B cell (primary cell): Measurements from ENCODE around the gene TAGLN3. TPM values are rescaled to one million over a fixed set of nuclear protein-coding genes. Genes with fewer than 3 reads are reported as not detected.

Source experiments
- ATAC-seq: fragments of 200-7000 bp; cut with Tn5 transposase; one replicate; pipeline ENCODE4 v1.10.0; 2021; ENCODE audit warnings: low read depth, mild to moderate bottlenecking, moderate number of reproducible peaks, moderate library complexity
- CTCF ChIA-PET: fragments of 350-600 bp; sonication (Branson Sonifier 250); formaldehyde crosslinking; loops from one replicate; lab custom pipeline; 2021; ENCODE audit warnings: antibody characterized with exemption, inconsistent platforms; lab: Charles Lee
- POLR2A ChIA-PET: fragments of 350-600 bp; sonication (Branson Sonifier 250); formaldehyde crosslinking; loops from one replicate; lab custom pipeline; 2021; ENCODE audit warnings: antibody characterized with exemption; lab: Charles Lee
- DNase-seq: peaks from one replicate; pipeline ENCODE4 v3.0.0; 2013
- H2AFZ ChIP-seq: 2 replicates; pipeline ENCODE4 v1.6.1; 2012; ENCODE audit warnings: mild to moderate bottlenecking, low read depth, low read length; ENCODE audit not compliant: insufficient read depth, poor library complexity, severe bottlenecking
- H3K27ac ChIP-seq, 2 donors: 1 replicate in 1 of 2; 2 replicates in 1 of 2; pipeline ENCODE4 v1.5.1; 2012 to 2013; ENCODE audit warnings: low read length in 2 of 2, mild to moderate bottlenecking in 2 of 2, moderate library complexity in 1 of 2
- H3K27me3 ChIP-seq, 4 experiments: fragments of 200-600 bp in 1 of 4; sonication (generic) in 1 of 4; replicated peaks in 1 of 4; 1 replicate in 2 of 4; 2 replicates in 2 of 4; pipeline versions ENCODE4 v1.6.1 to v1.7.0; 2013 to 2016; ENCODE audit warnings: low read length in 3 of 4, mild to moderate bottlenecking in 2 of 4, mixed read lengths in 1 of 4, moderate library complexity in 1 of 4; ENCODE audit not compliant: insufficient read depth in 4 of 4, control insufficient read depth in 3 of 4; ENCODE audit errors: control extremely low read depth in 1 of 4
- H3K36me3 ChIP-seq, 2 experiments: replicated peaks in 1 of 2; 1 replicate in 1 of 2; 2 replicates in 1 of 2; pipeline versions ENCODE4 v1.6.1 to v1.7.1; 2013; ENCODE audit warnings: low read length in 1 of 2; ENCODE audit not compliant: insufficient read depth in 2 of 2, control insufficient read depth in 1 of 2; ENCODE audit errors: control extremely low read depth in 1 of 2, extremely low read depth in 1 of 2
- H3K4me1 ChIP-seq, 2 donors: fragments of 200-600 bp in 1 of 2; sonication (generic) in 1 of 2; 1 replicate in 1 of 2; 2 replicates in 1 of 2; pipeline versions ENCODE4 v1.5.1 to v1.6.1; 2013 to 2017; ENCODE audit warnings: low read length in 2 of 2; ENCODE audit not compliant: control insufficient read depth in 2 of 2, insufficient read depth in 2 of 2
- H3K4me2 ChIP-seq: replicated peaks from 2 replicates; pipeline ENCODE3; 2012; ENCODE audit warnings: mild to moderate bottlenecking, low read depth, low read length; ENCODE audit not compliant: poor library complexity, severe bottlenecking
- H3K4me3 ChIP-seq, 5 experiments: fragments of 200-600 bp in 1 of 5; sonication (generic) in 1 of 5; 1 replicate in 3 of 5; 2 replicates in 2 of 5; pipeline versions ENCODE4 v1.5.1 to v1.7.0; 2011 to 2016; ENCODE audit warnings: low read length in 4 of 5, mild to moderate bottlenecking in 4 of 5, low read depth in 2 of 5, control low read depth in 1 of 5, moderate library complexity in 1 of 5; ENCODE audit not compliant: insufficient read depth in 1 of 5; ENCODE audit errors: control extremely low read depth in 1 of 5, extremely low read depth in 1 of 5
- H3K79me2 ChIP-seq: fragments of 200-600 bp; sonication (generic); one replicate; pipeline ENCODE4 v1.6.0; 2016; ENCODE audit warnings: low read length; ENCODE audit not compliant: control insufficient read depth, insufficient read depth
- H3K9ac ChIP-seq: fragments of 200-600 bp; sonication (generic); 2 replicates; pipeline ENCODE4 v1.6.1; 2017; ENCODE audit warnings: mild to moderate bottlenecking, low read length, moderate library complexity
- H3K9me3 ChIP-seq, 3 donors: one replicate each; pipeline versions ENCODE4 v1.6.1 to v1.7.1; 2013; ENCODE audit warnings: low read length in 2 of 3; ENCODE audit not compliant: control insufficient read depth in 2 of 3, insufficient read depth in 1 of 3; ENCODE audit errors: control extremely low read depth in 1 of 3
- H4K20me1 ChIP-seq: 2 replicates; pipeline ENCODE4 v1.6.0; 2012; ENCODE audit warnings: mild to moderate bottlenecking, low read length; ENCODE audit not compliant: insufficient read depth, control insufficient read depth, poor library complexity, severe bottlenecking
- H3K27ac Mint-ChIP-seq: one replicate; pipeline ENCODE4 v1.8.0; 2021; ENCODE audit warnings: mixed read lengths
- H3K27me3 Mint-ChIP-seq: one replicate; pipeline ENCODE4 v1.8.0; 2021; ENCODE audit warnings: mixed read lengths
- H3K4me1 Mint-ChIP-seq: one replicate; pipeline ENCODE4 v1.8.0; 2021; ENCODE audit warnings: mixed read lengths
- H3K4me3 Mint-ChIP-seq: one replicate; pipeline ENCODE4 v1.8.0; 2021; ENCODE audit warnings: mixed read lengths
- H3K9me3 Mint-ChIP-seq: one replicate; pipeline ENCODE4 v1.8.0; 2022; ENCODE audit warnings: mixed read lengths; ENCODE audit not compliant: insufficient read depth
- CTCF ChIP-seq: fragments of 200-600 bp; IDR thresholded peaks from one replicate; pipeline ENCODE4 v1.8.0; 2022; ENCODE audit warnings: antibody characterized with exemption, mild to moderate bottlenecking
- EZH2 ChIP-seq: IDR thresholded peaks from 2 replicates; pipeline ENCODE4 v1.6.1; 2012; ENCODE audit warnings: borderline replicate concordance, low read depth, mild to moderate bottlenecking, moderate library complexity, low read length; ENCODE audit not compliant: insufficient read depth, poor library complexity, severe bottlenecking
- WGBS: methylation state at CpG from one replicate; pipeline ENCODE4 v1.1.5; 2013; ENCODE audit warnings: missing lambda C conversion rate; ENCODE audit not compliant: insufficient coverage; 5-methylcytosine and 5-hydroxymethylcytosine counted together
- intact Hi-C: fragments of 100-400 bp; cut with micrococcal nuclease; formaldehyde crosslinking; loops from one replicate; pipeline ENCODE4 v1.10.0; 2022
- polyA plus RNA-seq: library from polyadenylated mRNA; depleted of rRNA; stranded (reverse); fragments of >200 nt; gene quantifications from 2 replicates; pipeline ENCODE4 v1.2.3, GENCODE V29; 2012
- total RNA-seq, 2 donors: library from RNA; stranded (reverse); fragments of 120-200 nt in 1 of 2; gene quantifications; 1 replicate in 1 of 2; 2 replicates in 1 of 2; pipeline versions ENCODE4 v1.2.3 to v1.2.4, GENCODE V29; 2013 to 2022

The TAGLN3 gene
- total and polyA plus RNA-seq, 2 donors (not counting 1 experiment from before 2014, with no cell fraction given) = not detected

- H3K27ac Mint-ChIP-seq = no peak overlapping the region
- intact Hi-C loops = loop anchor here (10.0 kb wide), 1 partner anchor 901 kb away; the partner anchor contains the start of gene NECTIN3
Measured at GRCh38 chr3:111976254-111976653, 22.5 kb upstream of the TAGLN3 start.

More at GRCh38 chr3:111976254-111976653, 22.5 kb upstream of the TAGLN3 start:
- TF ChIP-seq CTCF (no peak), EZH2 (no peak)
- Mint-ChIP-seq H3K9me3 (no peaks in the 10 kb centered on the region), H3K27me3 (no peaks in the 10 kb centered on the region), H3K4me3 (no peak overlapping the region), H3K4me1 (peaks cover 21% of the 10 kb centered on the region)
- no peaks in the 10 kb centered on the region for H3K9me3 ChIP-seq
- POLR2A ChIA-PET = no interaction called here
- H3K36me3 ChIP-seq = no peaks in the 10 kb centered on the region
- H3K4me2 ChIP-seq = no peak overlapping the region
- H2AFZ ChIP-seq = no peak overlapping the region
- WGBS = no CpG with 5 or more reads among the region's 2 CpGs
- no peak overlapping the region for H3K9ac ChIP-seq
- DNase-seq = no peak
- CTCF ChIA-PET = interaction anchor here (1.2 to 5.2 kb wide), 4 partner anchors 8 to 307 kb away, joined by 3 to 54 read pairs (median 14); no protein-coding TSS in a partner anchor
- no peak for ATAC-seq
- H4K20me1 ChIP-seq = no peaks in the 10 kb centered on the region
- peaks cover 28% of the 10 kb centered on the region for H3K79me2 ChIP-seq
- H3K4me3 ChIP-seq = no peak overlapping the region
- H3K27ac ChIP-seq = no peak overlapping the region
- H3K4me1 ChIP-seq = peaks cover 20% of the 10 kb centered on the region in 2 donors
- H3K27me3 ChIP-seq = no peaks in the 10 kb centered on the region
